Left renal cortex interstitium (tissue), 4 donors: ENCODE results near the gene TRAPPC2L. TPM values are rescaled to one million over a fixed set of nuclear protein-coding genes. Genes with fewer than 3 reads are reported as not detected.

Source experiments
- DNase-seq, 4 donors: peaks; one replicate each; pipeline ENCODE4 v3.0.0-alpha.2; 2013; ENCODE audit warnings: low read depth in 4 of 4, low spot score in 2 of 4, missing footprints in 1 of 4
- polyA plus RNA-seq, 4 donors: library from polyadenylated mRNA; unstranded; fragments of 120-200 nt; gene quantifications; one replicate each; pipeline ENCODE4 v1.2.1, GENCODE V29; 2013; ENCODE audit not compliant: insufficient read length in 4 of 4

Gene TRAPPC2L
- polyA plus RNA-seq, 4 donors, result 76.5 to 85.0 (median 80.5) TPM

GRCh38 chr16:88904676-88905365 lies 47.9 kb downstream of the TRAPPC2L start:
- DNase-seq, result no peak

DNA sequence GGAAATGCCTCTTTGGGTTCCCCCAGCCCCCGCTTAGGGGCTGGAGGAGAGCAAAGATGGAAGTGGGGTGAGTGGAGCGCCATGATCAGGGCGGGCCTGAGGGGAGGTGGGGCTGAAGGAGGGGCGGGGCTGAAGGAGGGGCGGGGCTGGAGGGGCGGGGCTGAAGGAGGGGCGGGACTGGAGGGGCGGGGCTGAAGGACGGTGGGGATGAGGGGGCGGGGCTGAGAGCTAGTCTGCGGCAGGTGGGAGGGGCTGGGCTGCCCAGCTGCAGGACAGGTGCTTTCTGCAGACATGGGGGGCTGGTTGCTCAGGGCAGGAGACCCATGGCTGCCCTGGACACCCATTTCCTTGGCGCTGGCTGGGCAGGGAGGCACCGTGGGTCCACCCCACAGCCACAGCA lies 48.6 kb downstream of the TRAPPC2L start:
- DNase-seq, result no peak

- DNase-seq, result no peak
Measured at GRCh38 chr16:88906020-88906419, 49.1 kb downstream of the TRAPPC2L start.

DNA sequence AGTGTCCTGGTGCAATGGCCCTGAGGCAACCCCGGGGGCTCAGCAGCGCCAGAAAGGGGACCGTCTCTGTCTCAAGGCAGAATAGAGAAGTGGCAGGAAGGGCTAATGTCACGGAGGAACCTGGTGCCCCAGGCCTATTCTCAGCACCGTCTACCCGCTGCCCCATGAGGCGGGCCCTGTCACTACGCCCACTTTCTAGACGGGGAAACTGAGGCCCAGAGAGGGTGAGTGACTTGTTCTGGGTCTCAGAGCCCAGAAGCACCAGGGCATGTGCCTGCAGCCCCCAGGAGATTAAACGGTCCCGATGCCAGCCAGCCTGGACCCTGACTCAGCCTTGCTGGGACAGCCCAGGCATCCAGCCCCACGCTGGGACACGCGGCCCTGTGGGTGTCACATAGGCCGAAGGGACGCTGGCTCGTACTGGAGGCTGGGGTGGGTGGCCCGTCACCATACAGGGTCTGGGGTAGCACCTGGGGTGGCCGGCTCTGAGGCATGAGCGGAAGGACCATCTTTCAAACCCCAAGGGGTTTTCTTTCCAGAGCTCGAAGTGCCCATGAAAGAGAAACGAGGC lies 49.7 kb downstream of the TRAPPC2L start:
- no peak for DNase-seq

DNA sequence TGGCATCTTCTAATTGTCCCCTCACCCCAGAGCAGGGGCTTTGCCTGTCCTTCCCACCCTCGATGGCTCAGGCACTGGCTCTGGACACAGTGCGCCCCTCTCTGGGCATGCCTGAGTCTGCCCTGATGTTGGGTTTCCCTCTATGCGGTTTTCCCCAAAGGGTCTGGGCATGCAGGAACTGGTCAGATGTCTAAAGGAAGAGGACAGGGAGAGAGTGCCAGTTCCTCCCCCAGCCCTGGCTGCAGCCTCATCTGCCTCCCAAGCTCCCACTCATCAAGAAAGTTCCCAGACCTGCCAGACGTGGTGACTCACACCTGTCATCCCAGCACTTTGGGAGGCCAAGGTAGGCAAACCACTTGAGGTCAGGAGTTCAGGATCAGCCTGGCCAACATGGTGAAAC lies 50.8 kb downstream of the TRAPPC2L start:
- DNase-seq, result no peak

DNA sequence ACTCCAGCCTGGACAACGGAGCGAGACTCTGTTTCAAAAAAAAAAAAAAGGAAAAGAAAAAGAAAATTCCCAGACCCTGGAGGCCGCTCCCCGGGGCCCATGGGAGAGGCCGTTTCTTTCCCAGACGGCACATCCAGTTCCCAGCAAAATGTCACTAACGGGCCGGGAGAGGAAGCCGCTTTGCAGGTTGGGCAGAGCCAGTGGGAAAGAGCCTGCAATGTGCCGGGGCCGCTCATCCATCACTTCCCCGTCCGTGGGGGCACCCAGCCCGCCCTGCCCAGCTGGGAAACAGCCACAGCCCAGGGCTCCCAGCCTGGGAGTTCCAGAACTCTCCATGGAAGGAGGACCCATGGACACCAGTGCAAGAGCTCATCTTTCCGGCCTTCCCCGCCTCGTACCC lies 51.4 kb downstream of the TRAPPC2L start:
- no peak for DNase-seq

- DNase-seq, result no peak
Measured at GRCh38 chr16:88909431-88910210, 52.7 kb downstream of the TRAPPC2L start.

- DNase-seq, result no peak
Measured at GRCh38 chr16:88910284-88911135, 53.6 kb downstream of the TRAPPC2L start.

- DNase-seq, result no peak
Measured at GRCh38 chr16:88911136-88911945, 54.4 kb downstream of the TRAPPC2L start.

GRCh38 chr16:88911946-88912310 lies 55.0 kb downstream of the TRAPPC2L start:
- no peak for DNase-seq

Other genes with a start within 250 kb of the TRAPPC2L start
- gene IL17C, start 218.6 kb upstream of the TRAPPC2L start, polyA plus RNA-seq, result under 1 TPM in 2 of 4 donors, not detected in 2; 0.09 to 0.14 TPM
- gene CYBA, start 206.1 kb upstream of the TRAPPC2L start, polyA plus RNA-seq, result 100 to 1,000 TPM in 3 of 4 donors, 10 to 100 TPM in 1; 89.6 to 180 (median 148) TPM
- gene MVD, start 194.0 kb upstream of the TRAPPC2L start, polyA plus RNA-seq, result 10 to 100 TPM; 24.9 to 41.0 (median 37.7) TPM
- gene SNAI3, start 170.6 kb upstream of the TRAPPC2L start, polyA plus RNA-seq, result 1 to 10 TPM in 2 of 4 donors, under 1 TPM in 2; 0.32 to 1.3 (median 0.96) TPM
- 10 to 100 TPM; 17.0 to 25.4 (median 19.7) TPM for gene RNF166, start 150.7 kb upstream of the TRAPPC2L start, polyA plus RNA-seq
- 10 to 100 TPM in 3 of 4 donors, 1 to 10 TPM in 1; 9.8 to 17.8 (median 14.4) TPM for gene CTU2, start 150.6 kb upstream of the TRAPPC2L start, polyA plus RNA-seq
- 10 to 100 TPM; 23.9 to 55.2 (median 44.8) TPM for gene PIEZO1, start 71.9 kb upstream of the TRAPPC2L start, polyA plus RNA-seq
- gene CDT1, start 53.3 kb upstream of the TRAPPC2L start, polyA plus RNA-seq, result 10 to 100 TPM in 3 of 4 donors, 1 to 10 TPM in 1; 9.5 to 26.8 (median 18.8) TPM
- gene APRT, start 45.2 kb upstream of the TRAPPC2L start, polyA plus RNA-seq, result 100 to 1,000 TPM in 2 of 4 donors, 10 to 100 TPM in 2; 74.9 to 122 (median 104) TPM
- gene GALNS, start 180 bp upstream of the TRAPPC2L start, polyA plus RNA-seq, result 10 to 100 TPM; 18.5 to 28.2 (median 25.7) TPM
- gene PABPN1L, start 9.5 kb downstream of the TRAPPC2L start, polyA plus RNA-seq, result under 1 TPM in 1 of 4 donors, not detected in 3; 0.11 TPM
- gene CBFA2T3, start 120.1 kb downstream of the TRAPPC2L start, polyA plus RNA-seq, result 1 to 10 TPM; 1.8 to 3.6 (median 3.5) TPM
- 10 to 100 TPM; 27.6 to 37.9 (median 33.5) TPM for gene ACSF3, start 236.7 kb downstream of the TRAPPC2L start, polyA plus RNA-seq